GM15510 (cell line): Measurements from ENCODE around the gene NDUFS8.

ENCODE experiments used
- POLR2A ChIP-seq: IDR thresholded peaks from 3 replicates; pipeline ENCODE4 v1.6.1; 2011; ENCODE audit warnings: borderline replicate concordance; ENCODE audit not compliant: insufficient read length; ENCODE audit errors: extremely low read depth

The NDUFS8 gene

DNA sequence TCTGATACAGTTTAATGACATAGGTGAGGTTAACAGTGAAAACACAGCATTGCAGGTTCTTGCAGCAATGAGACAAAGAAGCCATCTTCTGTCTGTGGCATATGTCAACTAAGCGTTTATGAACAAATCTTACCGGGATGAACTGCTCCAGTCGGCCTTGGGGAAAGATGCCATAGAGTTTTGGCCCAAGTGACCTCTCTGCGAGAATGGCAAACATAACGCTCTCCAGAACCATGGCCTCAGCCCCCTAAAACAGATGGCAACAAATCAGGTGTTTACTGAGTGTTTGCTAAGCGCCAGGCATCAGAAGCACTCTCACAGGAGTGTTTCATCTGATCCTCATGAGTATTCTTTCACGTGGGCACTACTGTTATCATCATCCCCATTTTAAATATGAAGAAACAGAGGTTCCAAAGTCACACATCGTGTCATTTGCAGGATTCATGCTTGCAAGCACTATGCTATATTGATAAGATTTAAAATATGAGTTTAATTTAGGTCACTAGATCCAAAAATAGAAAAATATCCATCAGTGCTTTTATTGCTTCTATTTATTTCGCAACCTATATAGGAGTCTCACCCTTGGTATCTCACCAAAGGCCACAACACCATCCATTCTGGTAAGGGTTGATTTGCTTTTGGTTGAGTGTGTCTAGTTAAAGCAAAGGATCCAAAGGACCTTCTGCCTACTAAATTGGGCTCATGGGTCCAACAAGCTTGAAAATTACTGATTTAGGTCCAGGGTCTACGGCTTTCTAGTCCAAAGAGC lies 44.3 kb downstream of the NDUFS8 start:
- TF ChIP-seq POLR2A: no peak

DNA sequence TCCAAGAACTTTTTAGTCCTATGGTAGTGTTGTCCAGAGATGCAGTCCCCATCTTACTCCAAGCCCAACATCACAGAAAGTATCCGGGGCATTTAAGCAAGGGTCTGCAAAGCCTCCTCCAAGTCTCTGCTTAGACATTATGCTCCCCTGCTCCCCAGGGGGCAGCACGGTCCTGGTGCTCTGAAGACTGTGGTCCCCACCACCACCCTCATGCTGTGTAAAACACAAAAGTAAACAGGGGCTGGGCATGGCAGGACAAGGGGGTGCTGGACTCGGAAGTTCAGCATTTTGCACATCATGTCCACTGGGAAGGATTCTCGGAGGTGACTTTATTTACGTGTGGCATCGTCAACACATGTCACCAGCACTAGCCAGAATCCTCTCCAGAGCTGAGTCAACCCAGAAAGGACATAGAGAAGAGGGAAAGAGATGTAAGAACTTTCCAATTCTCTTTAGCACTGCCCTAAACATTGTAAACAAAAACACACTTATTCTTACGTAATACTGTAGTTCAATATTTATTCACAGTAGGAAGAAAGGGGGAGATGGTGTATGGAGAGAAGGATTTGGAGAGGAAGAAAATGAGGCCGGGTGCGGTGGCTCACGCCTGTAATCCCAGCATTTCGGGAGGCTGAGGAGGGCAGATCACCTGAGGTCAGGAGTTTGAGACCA lies 46.0 kb downstream of the NDUFS8 start:
- no peak for TF ChIP-seq POLR2A

DNA sequence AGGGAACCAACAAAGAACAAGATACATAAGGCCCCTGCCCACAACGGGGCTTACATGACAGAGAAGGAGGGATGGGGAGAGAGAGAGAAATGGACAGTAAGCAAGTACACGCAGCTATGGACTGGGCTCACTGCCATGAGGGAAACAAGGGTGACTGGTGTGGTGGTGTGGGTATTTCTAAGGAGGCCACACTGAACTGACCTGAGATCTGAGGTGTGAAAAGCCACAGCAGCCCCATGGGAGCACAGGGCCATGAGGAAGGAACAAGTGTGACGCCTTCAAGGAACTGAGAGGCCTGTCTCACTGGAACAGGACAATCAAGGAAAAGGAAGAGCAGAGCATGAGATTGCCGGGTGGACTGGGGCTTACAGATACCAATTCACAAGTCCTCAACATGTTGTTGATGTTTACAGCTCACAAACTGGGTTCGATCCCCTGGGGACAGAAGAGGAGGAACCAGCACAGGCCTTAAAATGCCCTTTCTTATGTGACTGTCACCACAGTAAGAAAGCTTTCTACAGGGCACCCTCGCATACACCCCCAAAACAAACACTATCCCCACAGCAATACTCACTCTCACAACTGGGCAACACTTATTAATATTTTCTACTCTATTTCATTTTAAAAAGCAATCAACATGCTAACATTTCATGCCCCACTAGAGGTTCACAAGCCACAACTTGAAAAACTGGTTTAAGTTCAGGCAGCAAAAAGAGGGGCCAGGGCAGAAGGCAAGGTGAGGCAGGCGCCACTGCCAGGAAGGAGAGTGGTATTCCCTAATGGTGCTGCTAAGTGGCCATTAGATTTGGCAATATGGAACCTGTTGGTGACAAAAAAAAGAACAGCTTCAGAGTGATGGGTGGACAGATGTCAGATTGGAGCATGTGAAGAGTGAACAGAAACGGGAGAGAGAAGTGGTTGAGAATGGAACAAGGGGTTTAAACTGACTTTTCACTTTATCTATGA lies 47.4 kb downstream of the NDUFS8 start:
- TF ChIP-seq POLR2A: no peak

DNA sequence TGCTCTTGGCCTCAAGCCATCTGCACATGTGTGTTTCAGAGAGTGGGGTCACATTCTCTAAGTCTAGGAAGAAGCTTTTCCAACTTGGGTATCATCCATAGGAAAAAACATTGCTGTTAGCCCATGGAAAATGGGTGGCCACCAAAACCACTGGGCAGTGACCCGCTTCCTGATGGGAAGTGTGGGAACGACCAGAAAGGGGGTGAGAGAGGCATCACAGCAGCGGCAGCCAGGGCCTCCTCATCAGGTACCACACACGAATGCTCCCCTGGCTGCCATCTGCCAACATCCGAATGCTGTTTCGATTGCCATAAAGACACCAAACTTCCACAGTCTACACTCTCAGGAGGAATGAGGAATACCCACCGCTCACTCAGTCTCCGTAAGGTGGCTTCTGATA lies 50.4 kb downstream of the NDUFS8 start:
- no peak for TF ChIP-seq POLR2A

DNA sequence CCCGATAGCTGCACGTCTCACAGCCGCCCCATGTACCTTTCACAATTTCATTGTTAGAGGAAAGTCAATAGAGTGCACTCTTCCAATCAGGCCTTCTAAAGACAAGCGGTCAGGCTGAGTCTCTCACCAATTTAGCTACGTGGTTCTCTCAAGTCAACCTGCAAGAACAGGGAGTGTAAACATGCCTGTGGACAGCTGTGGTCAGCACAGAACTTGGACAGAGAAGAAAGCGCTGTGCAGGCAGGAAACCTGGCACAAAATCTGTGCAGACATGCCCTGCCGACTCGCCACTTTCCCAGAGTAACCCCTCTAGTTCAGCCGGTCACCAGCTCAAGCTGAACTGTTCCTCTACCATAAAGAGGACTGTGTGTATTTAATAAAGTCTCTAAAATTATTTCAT lies 51.2 kb downstream of the NDUFS8 start:
- TF ChIP-seq POLR2A: no peak

DNA sequence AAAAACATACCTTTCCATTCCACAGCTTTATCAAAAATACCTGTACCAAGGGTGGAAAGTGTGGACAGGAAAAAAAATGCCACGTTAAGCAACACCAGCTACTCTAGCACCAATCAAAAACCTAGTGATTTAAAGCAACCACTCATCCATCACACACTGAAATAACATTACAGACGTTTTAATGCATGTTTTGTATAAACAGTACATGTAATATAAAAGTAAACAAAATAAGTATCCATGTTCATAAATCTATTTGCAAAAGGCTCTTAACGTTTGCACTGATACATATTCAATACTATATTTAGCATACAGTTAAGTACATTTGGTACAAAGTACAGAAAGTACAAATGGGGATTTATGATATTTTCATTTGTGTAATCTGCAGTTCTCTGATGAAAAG lies 52.0 kb downstream of the NDUFS8 start:
- TF ChIP-seq POLR2A: no peak

DNA sequence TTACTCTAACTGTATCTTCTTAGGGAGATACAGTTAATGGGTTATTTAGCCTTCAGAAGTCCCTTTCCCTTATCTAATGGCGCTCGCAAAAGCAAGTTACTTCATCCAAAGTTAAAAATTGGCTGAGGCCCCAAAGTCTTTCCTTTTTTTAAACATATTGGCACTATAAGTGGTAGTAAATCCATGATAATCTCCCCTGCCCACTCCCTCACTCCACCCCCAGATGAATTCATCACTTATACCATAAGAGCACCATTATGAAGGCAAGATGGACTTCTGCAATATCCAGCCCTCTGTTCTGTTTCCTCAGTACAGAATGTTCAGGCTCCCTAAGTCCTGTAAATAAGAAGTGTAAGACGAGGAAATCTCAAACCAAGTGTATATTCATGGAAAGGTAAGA lies 53.0 kb downstream of the NDUFS8 start:
- no peak for TF ChIP-seq POLR2A
